Upper lobe of right lung (tissue), 1 donor: ENCODE results near the gene S1PR2. TPM values are rescaled to one million over a fixed set of nuclear protein-coding genes. Genes with fewer than 3 reads are reported as not detected.

Source experiments
- ATAC-seq: fragments of 200-7000 bp; cut with Tn5 transposase; one replicate; pipeline ENCODE4 v1.9.1; 2020; ENCODE audit warnings: mild to moderate bottlenecking, moderate library complexity
- DNase-seq: peaks from one replicate; pipeline ENCODE4 v3.0.0-alpha.2; 2020
- H3K27ac ChIP-seq: fragments of 200-600 bp; one replicate; pipeline ENCODE4 v1.8.0; 2022
- H3K27me3 ChIP-seq: fragments of 200-600 bp; one replicate; pipeline ENCODE4 v1.8.0; 2022; ENCODE audit warnings: mild to moderate bottlenecking
- H3K36me3 ChIP-seq: fragments of 200-600 bp; one replicate; pipeline ENCODE4 v1.8.0; 2022
- H3K4me1 ChIP-seq: fragments of 200-600 bp; one replicate; pipeline ENCODE4 v1.8.0; 2022
- H3K4me3 ChIP-seq: fragments of 200-600 bp; one replicate; pipeline ENCODE4 v1.8.0; 2022; ENCODE audit warnings: mild to moderate bottlenecking
- H3K9me3 ChIP-seq: fragments of 200-600 bp; one replicate; pipeline ENCODE4 v1.8.0; 2022
- intact Hi-C: fragments of 100-400 bp; cut with DNase I; formaldehyde crosslinking; loops from one replicate; pipeline ENCODE4 v1.11.0; 2022
- total RNA-seq: library from RNA; stranded (reverse); fragmentation: NEBNext Ultra II Directional; extraction: Animal tissue kit (Norgen Biotek cat#: 25700); gene quantifications from one replicate; pipeline ENCODE4 v1.2.1, GENCODE V29; 2021
- TF ChIP-seq, protein P1 (sequence below): fragments of 200-600 bp; IDR thresholded peaks from one replicate; pipeline ENCODE4 v1.8.0; 2022; ENCODE audit warnings: antibody characterized with exemption
- donor health status: DM: no; HTN: yes; CAD: no; lungs with severe emphysema.

S1PR2 gene
- total RNA-seq, 1 donor from 2014 or later = 21.7 TPM

GRCh38 chr19:10271543-10272086 lies 40.5 kb upstream of the S1PR2 start:
- DNase-seq (no peak), ATAC-seq (no peak)
- peaks cover 28% of the 10 kb centered on the region for H3K36me3 ChIP-seq
- no peaks in the 10 kb centered on the region for H3K9me3 ChIP-seq
- intact Hi-C loops = no loop called here
- H3K27me3 ChIP-seq = no peaks in the 10 kb centered on the region
- TF ChIP-seq, protein P1, sequence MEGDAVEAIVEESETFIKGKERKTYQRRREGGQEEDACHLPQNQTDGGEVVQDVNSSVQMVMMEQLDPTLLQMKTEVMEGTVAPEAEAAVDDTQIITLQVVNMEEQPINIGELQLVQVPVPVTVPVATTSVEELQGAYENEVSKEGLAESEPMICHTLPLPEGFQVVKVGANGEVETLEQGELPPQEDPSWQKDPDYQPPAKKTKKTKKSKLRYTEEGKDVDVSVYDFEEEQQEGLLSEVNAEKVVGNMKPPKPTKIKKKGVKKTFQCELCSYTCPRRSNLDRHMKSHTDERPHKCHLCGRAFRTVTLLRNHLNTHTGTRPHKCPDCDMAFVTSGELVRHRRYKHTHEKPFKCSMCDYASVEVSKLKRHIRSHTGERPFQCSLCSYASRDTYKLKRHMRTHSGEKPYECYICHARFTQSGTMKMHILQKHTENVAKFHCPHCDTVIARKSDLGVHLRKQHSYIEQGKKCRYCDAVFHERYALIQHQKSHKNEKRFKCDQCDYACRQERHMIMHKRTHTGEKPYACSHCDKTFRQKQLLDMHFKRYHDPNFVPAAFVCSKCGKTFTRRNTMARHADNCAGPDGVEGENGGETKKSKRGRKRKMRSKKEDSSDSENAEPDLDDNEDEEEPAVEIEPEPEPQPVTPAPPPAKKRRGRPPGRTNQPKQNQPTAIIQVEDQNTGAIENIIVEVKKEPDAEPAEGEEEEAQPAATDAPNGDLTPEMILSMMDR = no peak
- peak overlapping the region; percentile 95 for H3K27ac ChIP-seq
- peak overlapping the region; percentile 80 for H3K4me3 ChIP-seq
- peaks cover 18% of the 10 kb centered on the region for H3K4me1 ChIP-seq

GRCh38 chr19:10270616-10271394 lies 39.7 kb upstream of the S1PR2 start, which contains the start of gene ICAM1:
ICAM1 (plus strand) TSS chr19:10271120; CDS start chr19:10271160, 40 bp downstream.
- intact Hi-C loops = no loop called here

DNA sequence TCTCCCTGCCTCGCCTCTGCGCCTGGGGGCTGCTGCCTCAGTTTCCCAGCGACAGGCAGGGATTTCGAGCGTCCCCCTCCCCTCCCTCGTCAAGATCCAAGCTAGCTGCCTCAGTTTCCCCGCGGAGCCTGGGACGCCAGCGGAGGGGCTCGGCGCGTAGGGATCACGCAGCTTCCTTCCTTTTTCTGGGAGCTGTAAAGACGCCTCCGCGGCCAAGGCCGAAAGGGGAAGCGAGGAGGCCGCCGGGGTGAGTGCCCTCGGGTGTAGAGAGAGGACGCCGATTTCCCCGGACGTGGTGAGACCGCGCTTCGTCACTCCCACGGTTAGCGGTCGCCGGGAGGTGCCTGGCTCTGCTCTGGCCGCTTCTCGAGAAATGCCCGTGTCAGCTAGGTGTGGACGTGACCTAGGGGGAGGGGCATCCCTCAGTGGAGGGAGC lies 39.1 kb upstream of the S1PR2 start:
- TF ChIP-seq, protein P1 = no peak
- Histone ChIP-seq H3K36me3 (peaks cover 14% of the 10 kb centered on the region), H3K27ac (peak overlapping the region; percentile 95), H3K27me3 (no peaks in the 10 kb centered on the region), H3K4me3 (peak overlapping the region; percentile 80), H3K9me3 (no peaks in the 10 kb centered on the region), H3K4me1 (peaks cover 16% of the 10 kb centered on the region)
- ATAC-seq (peak; percentile 76), DNase-seq (peak; percentile 93)
- intact Hi-C loops = no loop called here

More at GRCh38 chr19:10270616-10271394, 39.7 kb upstream of the S1PR2 start, which contains the start of gene ICAM1:
- Histone ChIP-seq H3K4me3 (peak within 1 kb of the TSS; percentile 80), H3K36me3 (peaks cover 20% of the 10 kb centered on the region), H3K27ac (peak within 1 kb of the TSS; percentile 95), H3K4me1 (peaks cover 18% of the 10 kb centered on the region), H3K9me3 (no peaks in the 10 kb centered on the region), H3K27me3 (no peaks in the 10 kb centered on the region)
- TF ChIP-seq, protein P1 = no peak
- ATAC-seq = peak; percentile 81
- peak; percentile 95 for DNase-seq

GRCh38 chr19:10269333-10270179 lies 38.4 kb upstream of the S1PR2 start:
- no peaks in the 10 kb centered on the region for H3K9me3 ChIP-seq
- TF ChIP-seq, protein P1 = peak; percentile 95
- peak; percentile 94 for DNase-seq
- no peaks in the 10 kb centered on the region for H3K27me3 ChIP-seq
- intact Hi-C loops = loop anchor here (2.0 kb wide), 1 partner anchor 119 kb away; no protein-coding TSS in a partner anchor
- peak; percentile 81 for ATAC-seq
- peak overlapping the region; percentile 80 for H3K4me3 ChIP-seq
- peak overlapping the region; percentile 95 for H3K27ac ChIP-seq
- peaks cover 11% of the 10 kb centered on the region for H3K4me1 ChIP-seq
- peaks cover 7% of the 10 kb centered on the region for H3K36me3 ChIP-seq

DNA sequence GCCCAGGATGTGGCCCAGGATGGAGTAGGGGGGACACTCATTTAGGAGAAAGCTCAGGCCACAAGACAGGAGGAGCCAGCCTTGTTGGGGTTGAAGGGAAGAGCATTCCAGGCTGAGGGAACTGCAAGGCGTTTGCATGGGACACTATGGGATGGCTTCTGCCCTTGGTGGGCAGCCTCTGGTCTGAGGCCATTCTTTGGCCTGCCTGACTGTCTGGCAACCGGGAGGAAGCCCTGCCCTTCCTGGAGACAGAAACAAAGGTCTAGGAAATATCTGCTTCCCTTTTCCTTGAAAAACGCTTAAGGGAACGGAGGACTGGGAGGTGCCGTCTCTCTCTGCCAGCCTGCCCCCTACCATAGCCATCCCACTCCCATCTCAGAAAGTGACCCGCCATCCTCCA lies 36.9 kb upstream of the S1PR2 start:
- H3K36me3 ChIP-seq = no peaks in the 10 kb centered on the region
- no peak overlapping the region for H3K4me3 ChIP-seq
- no peaks in the 10 kb centered on the region for H3K27me3 ChIP-seq
- H3K27ac ChIP-seq = peak overlapping the region; percentile 95
- TF ChIP-seq, protein P1 = no peak
- intact Hi-C loops = loop anchor here (2.0 kb wide), 1 partner anchor 121 kb away; no protein-coding TSS in a partner anchor
- DNase-seq (no peak), ATAC-seq (no peak)
- peaks cover 6% of the 10 kb centered on the region for H3K4me1 ChIP-seq
- no peaks in the 10 kb centered on the region for H3K9me3 ChIP-seq
